Cortex of kidney (tissue), 1 donor: Measurements from ENCODE around the gene GNG3.

Experiments used
- DNase-seq: peaks from one replicate; lab custom pipeline; 2025; lab: John Stamatoyannopoulos, UW

The GNG3 gene

DNA sequence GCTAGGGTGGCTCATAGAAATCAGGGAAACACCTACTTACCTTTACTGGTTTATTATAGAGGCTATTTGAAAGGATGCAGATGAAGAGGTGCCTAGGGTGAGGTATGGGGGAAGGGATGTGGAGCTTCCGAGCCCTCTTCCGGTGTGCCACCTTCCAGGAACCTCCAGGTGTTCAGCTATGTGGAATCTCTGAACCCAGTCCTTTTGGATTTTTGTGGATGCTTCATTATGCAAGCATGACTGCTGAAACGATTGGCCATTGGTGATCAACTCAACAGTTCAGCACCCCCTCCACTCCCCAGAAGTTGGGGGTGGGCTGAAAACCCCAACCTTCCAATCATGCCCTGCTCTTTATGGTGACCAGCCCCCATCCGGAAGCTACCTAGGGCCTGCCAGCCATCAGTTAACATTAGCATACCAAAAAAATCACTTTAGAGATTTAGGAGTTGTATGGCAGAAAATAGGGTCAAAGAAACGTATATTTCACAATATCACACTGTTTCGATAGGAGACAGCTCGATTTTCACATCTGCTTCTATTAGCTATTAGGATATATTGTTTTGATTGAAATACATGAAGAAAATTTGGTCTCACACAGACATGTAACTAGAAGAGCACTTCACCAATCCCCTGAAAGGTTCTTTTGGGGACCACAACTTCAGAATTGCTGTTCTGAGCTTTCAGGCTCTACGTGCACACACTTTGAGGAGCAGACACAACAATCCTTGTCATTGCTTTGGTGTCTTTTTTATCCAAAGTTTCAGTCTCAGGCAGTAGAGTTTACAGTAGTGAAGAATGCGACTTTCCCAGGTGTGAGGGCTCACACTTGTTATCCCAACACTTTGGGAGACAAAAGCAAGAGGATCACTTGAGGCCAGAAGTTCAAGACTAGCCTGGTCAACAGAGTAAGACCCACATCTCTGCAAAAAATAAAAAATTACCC, 50.6 kb downstream of the GNG3 start:
- DNase-seq: no peak
